Skin of body (tissue), 2 donors: ENCODE results near the gene AFTPH. TPM values are rescaled to one million over a fixed set of nuclear protein-coding genes. Genes with fewer than 3 reads are reported as not detected.

Experiments used
- DNase-seq: peaks from one replicate; lab custom pipeline; 2025; lab: John Stamatoyannopoulos, UW
- total RNA-seq: library from RNA; depleted of rRNA; stranded (reverse); fragments of >200 nt; gene quantifications from one replicate; pipeline ENCODE4 v1.2.3, GENCODE V29; 2014

The AFTPH gene
- total RNA-seq, 1 donor from 2014 or later, result 55.1 TPM

DNA sequence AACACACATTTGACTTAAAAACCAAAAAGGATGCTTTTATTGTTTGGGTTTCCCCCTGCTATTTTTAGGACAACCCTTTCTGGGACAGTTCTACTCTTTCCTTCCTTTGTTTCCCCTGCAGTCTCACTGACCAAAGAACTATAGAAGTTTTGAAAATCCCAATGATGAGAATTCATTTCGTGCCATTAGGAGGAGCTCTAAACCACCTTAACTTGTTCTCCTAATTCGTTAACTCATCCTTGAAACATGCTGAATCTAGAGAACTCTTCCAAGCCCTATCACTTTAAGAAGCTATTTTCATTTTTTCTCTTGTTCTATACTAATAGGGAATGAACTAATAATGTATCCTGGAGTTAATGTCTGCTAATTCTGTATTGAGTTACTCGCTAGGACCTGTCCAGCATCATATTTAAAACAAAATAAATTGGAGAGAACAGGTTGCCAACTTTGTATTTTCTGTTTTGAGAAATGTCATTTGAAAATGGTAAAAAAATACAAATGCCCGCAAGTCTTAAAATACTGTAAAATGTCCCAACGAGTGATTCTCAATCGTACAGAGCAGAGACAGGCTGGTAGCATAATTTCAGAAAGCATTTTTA is 62.9 kb downstream of the AFTPH start:
- DNase-seq, result peak; percentile 28

DNA sequence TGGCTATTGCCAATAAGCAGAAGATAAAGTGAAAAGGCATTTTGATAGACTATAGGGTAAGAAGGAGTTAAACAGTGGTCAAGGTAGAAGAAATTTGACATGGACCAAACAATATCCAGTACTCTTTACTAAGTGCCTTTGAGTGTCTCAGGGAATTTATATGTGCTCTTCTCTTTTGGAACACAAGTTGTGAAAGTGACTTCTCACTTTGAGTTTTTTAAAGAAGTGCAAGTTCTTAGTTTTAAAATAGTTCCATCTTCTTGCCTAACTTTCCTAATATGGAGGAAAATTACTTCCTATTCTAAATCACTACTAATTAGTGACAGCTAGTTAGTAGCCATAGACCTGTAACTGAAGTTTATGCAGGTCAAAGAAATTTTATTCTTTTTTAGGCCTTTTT is 63.4 kb downstream of the AFTPH start:
- no peak for DNase-seq

DNA sequence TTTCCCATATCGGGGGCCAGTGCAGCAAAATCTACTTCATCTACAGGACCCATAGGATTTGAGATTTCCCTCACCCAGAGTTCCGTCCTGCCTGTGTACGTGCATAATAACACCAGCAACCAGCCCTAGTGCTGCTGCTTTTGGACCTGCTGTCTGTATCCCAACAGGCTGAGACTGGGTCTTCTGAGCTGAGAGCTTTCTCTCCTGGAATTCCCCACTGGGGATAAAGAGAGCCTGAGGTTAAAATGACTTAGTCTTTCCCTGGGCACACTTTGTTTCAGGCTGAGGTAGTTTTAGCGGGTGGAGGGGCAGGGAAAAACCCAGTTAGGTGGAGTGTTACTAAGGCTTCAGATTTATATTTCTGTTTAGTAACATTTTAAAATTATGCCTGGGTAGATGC is 67.1 kb downstream of the AFTPH start:
- DNase-seq, result no peak

DNA sequence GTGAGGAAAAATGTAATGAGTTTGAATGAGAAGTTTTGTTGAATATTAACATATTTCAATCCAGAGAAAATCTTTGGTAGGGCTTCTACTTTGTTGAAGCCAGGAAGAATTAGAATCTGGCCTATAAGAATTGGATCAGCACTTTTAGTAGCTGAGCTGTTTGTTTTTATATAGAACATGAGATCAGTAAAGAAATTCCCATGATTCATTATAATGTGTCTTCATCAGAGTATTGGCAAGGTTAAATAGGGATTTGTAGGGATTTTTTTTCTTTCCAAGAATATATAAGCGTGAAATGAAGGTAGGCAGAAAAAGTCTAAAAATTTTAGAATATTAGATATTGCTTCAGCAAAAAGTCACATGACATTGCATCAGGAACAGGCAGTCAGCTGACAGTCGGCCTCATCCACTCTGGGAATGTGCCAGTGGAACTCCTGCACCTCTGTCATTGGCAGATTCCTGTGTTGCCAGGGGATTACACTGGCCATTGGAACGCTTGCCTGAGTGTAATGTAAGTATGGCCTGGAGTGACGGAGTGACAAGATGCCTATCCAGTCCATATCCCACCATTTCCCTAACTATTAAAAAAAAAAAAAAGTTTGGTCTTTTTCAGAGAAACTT is 69.0 kb downstream of the AFTPH start:
- DNase-seq, result no peak

DNA sequence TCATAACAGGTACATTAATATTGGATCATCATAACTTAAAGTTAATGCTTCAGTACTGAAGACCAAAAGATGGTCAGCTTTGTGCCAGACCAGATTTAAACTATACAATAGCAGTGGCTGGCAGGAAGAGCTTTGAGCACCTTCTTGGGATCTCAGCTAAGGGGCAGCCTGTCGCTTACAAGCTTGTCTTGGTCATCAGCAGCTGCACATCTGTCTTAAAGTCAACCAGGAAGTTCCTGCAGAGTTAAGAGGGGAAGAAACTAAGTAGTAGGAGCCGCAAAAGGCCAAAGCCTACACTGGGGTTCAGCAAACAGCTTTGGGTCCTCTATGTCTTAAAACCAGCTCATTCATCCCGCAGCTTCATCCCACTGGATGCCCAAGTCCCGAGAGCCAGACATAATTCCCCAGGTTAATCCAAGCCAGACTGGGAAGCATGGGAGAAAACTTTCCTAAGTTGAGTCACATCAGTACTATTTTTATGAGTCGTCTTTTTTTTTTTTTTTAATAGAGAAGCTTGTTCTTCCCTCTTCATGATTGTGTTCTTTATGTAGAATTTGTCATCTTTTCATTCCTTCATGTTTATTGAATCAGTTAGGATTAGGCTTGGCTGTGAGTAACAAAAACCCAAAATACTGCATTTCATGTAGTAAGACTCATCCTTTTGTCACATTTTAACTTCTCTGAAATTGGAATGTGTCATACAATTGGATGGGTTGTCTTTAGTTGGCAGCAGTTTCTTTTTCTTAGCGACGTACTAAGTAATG is 70.3 kb downstream of the AFTPH start:
- DNase-seq, result no peak

DNA sequence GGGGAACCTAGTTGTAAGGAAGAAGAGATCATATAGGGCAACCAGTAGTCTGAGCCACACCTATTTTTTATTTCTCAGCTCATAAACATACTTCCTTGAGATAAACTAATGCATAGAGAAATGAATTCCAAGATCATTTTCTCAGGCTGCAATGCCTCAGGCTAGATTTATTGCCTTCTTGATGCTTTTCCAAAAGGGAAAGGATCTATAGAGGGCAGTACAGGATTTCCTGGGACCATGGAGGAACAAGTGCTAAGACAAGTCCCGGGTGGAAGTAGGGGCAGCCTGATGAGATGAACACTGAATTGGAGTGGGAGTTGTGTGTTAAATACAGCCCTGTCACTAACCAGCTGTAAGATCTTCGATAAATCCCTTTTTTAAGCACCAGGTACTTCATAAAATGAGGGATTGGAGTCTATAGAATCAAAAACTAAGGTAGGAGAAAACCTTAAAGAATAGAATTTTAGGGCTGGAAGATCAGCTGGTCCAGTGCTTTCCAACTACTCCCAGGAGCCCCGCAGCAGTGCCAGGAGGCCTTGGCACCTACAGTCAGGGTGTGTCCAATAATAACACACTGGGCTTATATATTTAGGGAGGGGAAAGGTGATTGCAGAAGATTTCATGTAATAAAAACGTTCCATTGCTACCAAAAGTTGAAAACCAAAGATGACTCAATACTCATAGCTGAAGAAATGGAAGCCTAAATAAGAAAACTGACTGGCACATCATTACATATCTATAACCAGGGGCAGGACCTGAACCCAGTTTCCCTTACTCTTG is 71.5 kb downstream of the AFTPH start:
- DNase-seq, result no peak

DNA sequence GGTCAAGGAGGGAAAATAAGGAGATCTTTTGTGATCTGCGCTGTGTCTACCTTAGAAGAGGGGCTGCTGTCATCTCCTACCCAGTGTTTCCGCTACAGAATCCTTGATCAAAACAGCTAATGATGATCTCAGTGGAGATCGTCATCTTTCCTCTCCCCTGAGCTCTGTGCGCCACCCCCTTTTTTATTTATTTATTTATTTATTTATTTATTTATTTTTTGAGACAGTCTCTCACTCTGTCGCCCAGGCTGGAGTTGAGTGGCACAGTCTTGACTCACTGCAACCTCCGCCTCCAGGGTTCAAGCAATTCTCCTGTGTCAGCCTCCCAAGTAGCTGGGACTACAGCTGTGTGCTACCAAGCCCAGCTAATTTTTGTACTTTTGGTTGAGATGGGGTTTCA is 74.1 kb downstream of the AFTPH start:
- DNase-seq, result no peak

DNA sequence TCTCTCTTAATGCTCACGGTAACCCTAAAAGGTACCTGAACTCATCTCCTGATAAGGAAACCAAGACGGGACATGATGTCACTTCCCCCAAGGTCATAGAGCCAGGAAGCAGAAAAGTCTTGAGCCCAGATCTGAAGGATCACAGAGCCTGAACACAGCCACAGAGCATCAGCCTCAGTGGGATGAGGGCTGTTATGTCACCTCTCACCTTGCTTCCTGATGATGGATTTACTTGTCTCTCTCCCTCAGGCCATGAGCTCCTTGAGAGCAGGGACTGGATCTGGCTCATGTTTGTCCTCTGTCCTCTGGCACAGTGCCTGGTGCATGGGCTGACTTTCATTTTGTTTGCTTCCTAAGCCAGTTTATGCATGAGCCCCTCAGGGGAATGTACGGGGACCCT is 75.3 kb downstream of the AFTPH start:
- no peak for DNase-seq

DNA sequence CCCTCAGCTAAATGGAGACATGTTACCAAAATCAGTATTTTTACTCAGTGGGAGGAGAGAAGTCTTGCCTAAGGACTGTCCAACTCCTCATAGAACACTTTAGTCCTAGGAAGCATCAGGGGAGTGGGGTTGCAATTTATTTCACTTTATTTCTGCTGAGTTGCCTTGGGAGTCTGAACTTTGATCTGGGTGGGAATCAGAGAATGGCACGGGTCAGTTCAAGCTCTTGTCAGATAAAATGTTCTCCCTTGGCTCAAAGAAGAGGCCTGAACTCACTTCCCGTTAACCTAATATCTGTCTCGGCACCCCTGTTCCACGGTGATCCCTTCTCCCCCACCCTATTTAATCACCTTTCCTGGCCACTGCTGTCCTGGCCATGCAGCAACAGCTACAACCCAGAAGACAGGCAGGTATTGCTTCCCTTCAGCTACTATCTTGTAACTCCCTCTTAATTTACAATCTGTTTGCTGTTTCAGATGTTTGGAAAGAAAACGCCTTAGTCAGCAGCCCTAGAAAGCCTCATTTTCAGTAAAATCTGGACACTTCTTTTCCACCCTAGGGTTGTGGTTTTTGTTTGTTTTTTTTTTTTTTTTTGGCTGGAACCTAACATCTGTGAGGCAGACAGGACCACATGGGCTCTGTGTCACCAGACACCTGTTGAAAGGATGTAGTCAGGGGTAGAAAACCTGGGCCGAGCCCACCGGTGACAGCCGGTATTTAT is 77.1 kb downstream of the AFTPH start:
- DNase-seq, result peak; percentile 27

DNA sequence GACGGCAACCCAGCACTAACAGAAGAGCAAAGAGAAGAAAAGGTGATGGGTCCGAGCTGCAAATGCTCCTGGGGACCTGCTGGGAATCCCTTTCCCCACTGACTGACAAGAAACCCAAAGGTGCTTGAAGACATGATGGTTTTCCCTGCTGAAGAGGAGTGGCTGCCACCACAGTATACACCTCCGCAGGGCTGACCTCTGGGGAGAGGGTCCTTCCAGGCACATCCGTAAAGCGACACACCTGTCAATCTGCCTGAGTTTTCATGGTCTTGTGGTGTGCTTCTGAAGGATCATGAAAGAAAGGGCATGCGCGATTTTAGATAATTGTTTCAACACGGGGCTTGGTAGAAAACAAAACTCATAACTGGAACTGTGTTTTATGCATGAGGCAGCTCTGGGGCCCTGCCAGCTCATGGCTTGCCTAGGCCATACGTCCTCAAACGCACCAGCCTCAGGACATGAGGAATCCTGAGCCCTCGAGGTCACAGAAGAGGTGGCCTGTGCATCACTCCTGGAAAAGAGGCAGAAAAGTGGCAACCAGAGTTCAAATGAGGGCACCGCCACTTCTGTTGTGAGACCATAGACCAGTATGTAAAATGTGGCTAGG is 77.8 kb downstream of the AFTPH start:
- DNase-seq, result no peak

DNA sequence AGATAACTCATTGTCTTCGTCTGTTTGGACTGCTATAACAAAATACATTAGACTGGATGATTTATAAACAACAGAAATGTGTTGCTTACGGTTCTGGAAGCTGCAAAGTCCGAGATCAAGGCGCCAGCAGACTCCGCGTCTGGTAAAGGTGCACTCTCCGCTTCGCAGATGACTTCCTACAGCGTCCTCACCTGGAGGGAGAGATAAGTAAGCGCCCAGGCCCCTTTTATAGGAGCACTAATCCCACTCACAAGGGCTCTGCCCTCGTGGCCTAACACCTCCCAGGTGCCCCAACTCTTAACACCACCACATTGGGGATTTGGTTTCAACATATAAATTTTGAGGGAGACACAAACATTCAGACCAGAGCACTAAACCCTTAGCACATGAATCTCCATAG is 78.3 kb downstream of the AFTPH start:
- no peak for DNase-seq

DNA sequence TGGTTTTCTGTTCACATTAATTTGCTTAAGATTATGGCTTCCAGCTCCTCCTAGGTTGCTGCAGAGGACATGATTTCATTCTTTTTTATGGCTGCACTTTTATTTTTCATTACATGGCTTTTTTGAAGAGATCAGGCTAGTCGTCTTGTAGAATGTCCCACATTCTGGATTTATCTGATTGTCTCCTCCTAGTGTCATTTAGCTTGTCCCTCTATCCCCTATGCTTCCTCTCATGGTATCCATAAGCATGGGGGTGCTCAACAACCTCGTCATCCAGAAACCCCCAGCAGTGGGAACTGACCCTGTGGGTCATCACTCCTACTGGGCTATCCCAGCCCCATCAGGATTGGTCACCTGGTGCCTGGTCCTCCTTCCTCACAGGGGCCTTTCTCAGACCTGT is 80.0 kb downstream of the AFTPH start:
- DNase-seq, result no peak

DNA sequence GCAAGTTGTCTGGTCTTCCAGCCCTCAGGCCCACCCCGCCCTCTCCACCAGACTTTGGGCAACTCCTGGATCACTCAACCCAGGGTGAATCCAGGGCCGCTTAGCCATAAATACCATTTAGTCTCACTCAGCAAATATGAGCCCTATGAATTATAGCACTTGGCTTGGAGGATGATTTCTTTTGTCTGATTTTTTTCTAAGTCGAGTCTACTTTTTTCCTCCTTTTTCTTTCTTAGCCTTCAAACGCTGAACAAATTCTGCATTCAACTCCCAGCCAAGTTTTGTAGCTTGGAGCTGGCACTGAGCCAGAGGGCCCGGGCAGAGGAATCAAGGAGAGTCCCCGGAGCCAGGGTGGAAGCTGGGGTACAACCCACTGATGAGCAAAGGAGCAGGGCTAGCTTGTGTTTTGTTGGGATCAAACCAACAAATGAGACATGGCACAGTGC is 80.9 kb downstream of the AFTPH start:
- DNase-seq, result peak; percentile 74

DNA sequence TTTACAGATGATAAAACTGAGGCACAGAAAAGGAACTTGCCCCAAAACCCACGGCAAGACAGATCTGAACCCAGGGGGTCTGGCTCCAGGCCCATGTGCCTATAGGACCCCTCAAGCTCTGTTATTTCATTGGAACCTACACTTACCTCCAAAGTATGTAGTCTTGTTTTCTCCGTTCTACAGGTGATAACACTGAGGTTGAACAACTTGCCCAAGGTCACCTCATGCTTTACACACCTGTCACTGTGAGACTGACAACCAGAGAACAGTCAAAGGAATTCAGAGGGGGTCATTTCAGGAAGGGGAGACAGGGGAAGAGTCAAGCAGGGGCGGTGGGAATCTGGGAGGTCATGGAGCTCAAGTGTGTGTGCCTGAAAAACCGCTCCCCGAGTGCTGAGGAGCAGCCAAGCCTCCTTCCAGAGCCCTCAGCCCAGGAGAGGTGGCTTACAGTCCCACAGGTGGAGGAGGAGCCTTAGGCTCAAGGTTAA is 81.9 kb downstream of the AFTPH start:
- no peak for DNase-seq

DNA sequence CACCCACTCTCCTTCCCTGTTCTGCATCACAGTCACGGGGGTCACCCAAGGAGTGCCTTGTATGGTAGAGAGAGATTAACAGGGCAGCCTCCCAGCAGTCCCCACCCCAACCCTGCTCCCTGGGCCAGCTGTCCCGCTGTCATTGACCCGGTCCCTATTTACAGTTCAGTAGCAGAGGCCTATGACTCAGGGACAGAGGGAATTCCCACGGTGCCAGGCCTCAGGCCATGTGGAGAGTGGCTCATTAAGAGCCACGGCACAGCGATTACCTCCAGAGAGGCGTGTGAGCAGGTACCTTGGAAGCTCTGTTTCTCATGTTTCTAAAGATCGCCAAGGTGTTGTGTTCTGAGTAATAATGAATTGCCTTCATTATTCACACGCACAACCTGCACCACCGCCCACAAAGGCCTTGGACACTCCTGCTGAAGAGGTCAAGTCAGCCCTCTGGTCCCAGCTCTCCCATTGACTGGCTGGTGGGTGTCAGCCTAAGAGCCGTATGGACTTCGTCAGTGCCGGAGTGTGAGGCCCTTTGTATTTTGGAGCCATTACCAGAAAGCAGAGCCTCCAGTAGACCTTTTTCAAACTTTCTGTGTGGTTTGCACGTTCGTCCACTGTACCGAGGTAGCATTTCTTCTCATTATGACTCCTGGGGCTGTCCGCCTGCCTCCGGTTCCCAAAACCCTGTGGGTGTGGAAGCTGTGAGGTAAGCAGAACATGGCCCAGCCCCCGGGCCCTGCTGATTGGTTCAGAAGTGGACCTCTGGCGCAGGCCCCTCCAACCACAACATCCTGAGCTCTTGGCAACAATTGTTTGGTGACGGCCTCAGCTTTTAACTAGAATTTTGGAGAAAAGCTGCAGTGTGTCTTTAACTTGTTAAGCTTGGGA is 82.6 kb downstream of the AFTPH start:
- peak; percentile 59 for DNase-seq

DNA sequence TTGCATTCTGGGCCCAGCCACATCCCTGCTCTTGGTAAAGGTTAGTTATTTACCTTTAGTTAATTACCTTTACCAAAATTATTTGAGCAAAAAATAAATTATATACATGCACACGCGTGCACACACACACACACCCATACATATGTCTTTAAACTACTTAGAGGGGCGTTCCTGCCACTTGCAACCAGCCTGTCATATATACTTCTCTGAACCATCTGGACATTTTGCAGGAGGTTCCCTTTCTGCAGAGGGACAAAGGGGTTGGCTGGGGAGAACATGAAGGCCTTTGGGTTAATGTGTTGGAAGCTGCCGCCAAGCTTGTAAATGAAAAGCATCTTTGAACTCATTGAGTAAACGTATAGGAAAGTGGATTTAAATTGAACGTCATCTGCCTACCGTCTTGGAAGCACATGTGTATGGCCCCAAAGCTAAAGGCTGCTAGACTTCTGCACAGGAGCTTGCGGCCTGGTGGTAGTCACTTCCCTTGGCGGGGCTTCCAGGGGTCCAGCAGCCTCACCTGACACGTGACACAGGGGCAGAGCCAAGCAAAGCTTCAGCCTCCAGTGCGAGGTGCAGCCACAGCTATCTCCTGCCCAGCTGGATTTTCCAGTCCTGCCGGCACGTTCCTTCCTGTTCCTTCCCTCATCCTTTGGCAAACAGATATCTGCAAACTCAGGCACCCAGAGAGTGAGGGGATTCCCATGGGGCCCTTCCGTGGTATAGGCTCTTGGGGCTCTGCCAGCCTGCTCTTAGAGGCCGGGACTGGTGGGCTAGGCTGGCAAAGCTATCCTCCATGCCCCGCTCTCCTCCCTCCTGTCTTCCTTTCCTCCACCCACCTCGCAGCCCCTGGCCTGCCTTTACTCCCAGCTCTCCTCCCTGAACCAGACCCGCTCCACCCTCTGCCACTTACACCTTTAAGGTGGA is 83.5 kb downstream of the AFTPH start:
- DNase-seq, result peak; percentile 53

DNA sequence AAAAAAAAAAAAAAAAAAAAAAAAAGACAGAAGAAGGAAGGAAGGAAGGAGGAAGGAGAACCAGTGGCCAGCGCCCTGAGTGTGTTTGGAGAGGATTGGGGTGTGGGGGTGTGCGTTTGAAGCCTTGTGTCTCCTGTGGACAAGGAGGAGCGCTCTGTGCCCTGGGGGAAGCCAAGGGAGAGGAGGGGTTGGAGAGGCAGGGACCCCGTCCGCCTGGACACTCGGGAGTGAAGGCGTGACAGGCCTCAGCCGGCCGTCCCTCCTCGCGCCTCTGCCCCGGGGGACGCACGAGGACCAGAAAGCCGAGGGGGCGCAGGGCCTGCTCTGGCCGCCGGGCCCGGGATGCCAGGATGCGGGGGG is 84.7 kb downstream of the AFTPH start:
- no peak for DNase-seq

DNA sequence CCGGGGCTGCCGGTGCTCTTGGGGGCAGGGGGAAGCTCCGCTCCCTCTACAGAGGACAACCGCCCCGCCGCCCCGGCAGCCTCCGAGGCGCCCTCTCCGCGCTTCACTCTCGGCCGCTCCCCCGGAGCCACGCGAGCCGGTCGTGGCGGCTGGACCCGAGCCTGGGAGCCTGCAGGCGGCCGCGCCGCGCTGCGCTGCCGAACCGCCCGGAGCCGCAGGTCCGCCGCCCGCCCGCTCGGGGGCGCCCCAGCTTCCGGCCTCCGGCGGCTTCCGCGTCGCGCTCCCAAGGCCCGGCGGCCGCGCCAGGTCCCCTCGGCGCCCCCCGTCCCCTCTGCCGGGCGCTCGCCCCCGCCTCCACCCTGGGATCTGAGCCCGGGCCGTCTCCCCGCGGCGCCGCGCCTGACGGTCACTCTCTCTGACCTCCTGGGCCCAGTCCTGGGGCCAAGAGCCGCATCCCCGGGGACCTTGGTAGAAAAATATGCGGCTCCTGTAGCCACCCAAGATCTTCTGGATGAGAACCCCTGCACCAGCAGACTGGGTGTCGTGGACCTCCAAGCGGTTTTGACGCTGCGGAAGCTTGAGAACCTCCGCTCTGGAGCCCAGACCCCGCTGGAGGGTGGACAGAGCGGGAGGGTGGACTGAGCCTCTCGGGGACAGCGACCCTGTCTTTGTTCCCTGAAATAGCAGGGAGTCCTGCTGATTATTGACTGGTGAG is 85.3 kb downstream of the AFTPH start:
- no peak for DNase-seq
